ENCODE results near the gene DCXR. TPM values are rescaled to one million over a fixed set of nuclear protein-coding genes. Genes with fewer than 3 reads are reported as not detected.

Gene DCXR
- total and polyA plus RNA-seq, 2 of the 13 experiments (the other 11 are each of a cell fraction or from before 2014, with no cell fraction given) = 287 to 311 TPM

GRCh38 chr17:82018989-82019689, 18.4 kb downstream of the DCXR start (continued):
- no peak for TF ChIP-seq ATF5 (CRISPR knock-in tag; IDR thresholded peaks at IDR 0.05; ENCODE audit: low read depth)
- no peak for TF ChIP-seq CENPBD1 (CRISPR knock-in tag; IDR thresholded peaks at IDR 0.05; ENCODE audit: borderline replicate concordance, low read depth)
- TF ChIP-seq ZFP37 (CRISPR knock-in tag; IDR thresholded peaks at IDR 0.05; ENCODE audit: borderline replicate concordance) = no peak
- TF ChIP-seq ZBTB8A (CRISPR knock-in tag; IDR thresholded peaks at IDR 0.05; ENCODE audit: borderline replicate concordance, low read depth) = no peak
- TF ChIP-seq HIC2 (CRISPR knock-in tag; IDR thresholded peaks at IDR 0.05; ENCODE audit: low read depth) = no peak
- no peak for TF ChIP-seq NFIB (CRISPR knock-in tag; IDR thresholded peaks at IDR 0.05; ENCODE audit: borderline replicate concordance)
- TF ChIP-seq TSC22D2 (CRISPR knock-in tag; IDR thresholded peaks at IDR 0.05; ENCODE audit: borderline replicate concordance) = no peak
- peak; percentile 40; the same call in 1 of the 2 replicates for TF ChIP-seq ZHX2 (IDR thresholded peaks at IDR 0.05; ENCODE audit: low read depth)
- TF ChIP-seq ZHX2 (CRISPR knock-in tag; IDR thresholded peaks at IDR 0.05; ENCODE audit: borderline replicate concordance) = no peak
- no peak for TF ChIP-seq ZNF672 (CRISPR knock-in tag; IDR thresholded peaks at IDR 0.05)
- TF ChIP-seq NRL (CRISPR knock-in tag; IDR thresholded peaks at IDR 0.05; ENCODE audit: borderline replicate concordance) = 0 out of 2 replicates have a peak, but pooled peaks have one; percentile 25
- TF ChIP-seq ZNF740 (CRISPR knock-in tag; IDR thresholded peaks at IDR 0.05) = peak; percentile 88
- TF ChIP-seq ZNF274 (CRISPR knock-in tag; IDR thresholded peaks at IDR 0.05) = peak; percentile 49; the same call in 1 of the 2 replicates
- TF ChIP-seq NFATC3 (CRISPR knock-in tag; IDR thresholded peaks at IDR 0.05) = 0 out of 2 replicates have a peak, but pooled peaks have one; percentile 70
- TF ChIP-seq SIN3A (IDR thresholded peaks at IDR 0.05; ENCODE audit: borderline replicate concordance, low read depth, low read length) = no peak; the same call in 1 of the 2 replicates
- TF ChIP-seq DNMT1 (CRISPR knock-in tag; IDR thresholded peaks at IDR 0.05) = 0 out of 2 replicates have a peak, but pooled peaks have one; percentile 50
